ENCODE results near the gene STX12. TPM values are rescaled to one million over a fixed set of nuclear protein-coding genes. Genes with fewer than 3 reads are reported as not detected.
"Not testable (repeated sequence)": the region's sequence is repeated elsewhere in the genome, so short reads cannot be mapped to it uniquely, and the experiment has no call there.

STX12 gene
- total RNA-seq, 4 donors from 2014 or later: 58.7 to 115 (median 69.8) TPM

DNA sequence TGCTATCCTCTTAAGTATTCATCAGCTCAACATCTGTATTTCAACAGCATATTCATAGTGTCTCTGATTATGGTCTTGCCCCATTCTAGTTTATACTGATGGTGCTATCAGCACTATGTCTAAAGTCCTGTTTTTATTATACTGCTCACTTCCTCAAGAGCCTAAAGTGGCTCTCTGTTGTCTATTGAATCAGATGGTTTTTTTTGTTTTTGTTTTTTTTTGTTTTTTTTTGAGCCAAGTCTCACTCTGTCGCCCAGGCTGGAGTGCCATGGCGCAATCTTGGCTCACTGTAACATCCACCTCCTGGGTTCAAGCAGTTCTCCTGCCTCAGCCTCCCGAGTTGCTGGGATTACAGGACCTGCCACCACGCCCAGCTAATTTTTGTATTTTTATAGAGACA lies 6.1 kb downstream of the STX12 start:
- WGBS, 2 donors: 79 to 81% methylated on average over 4 of the region's 4 CpGs
- intact Hi-C loops (cut with DNase I; ENCODE audit: low total_unique reads): no loop called here
- no peak for DNase-seq (ENCODE audit: low spot score in 2 of 2)
- TF ChIP-seq, protein P1, sequence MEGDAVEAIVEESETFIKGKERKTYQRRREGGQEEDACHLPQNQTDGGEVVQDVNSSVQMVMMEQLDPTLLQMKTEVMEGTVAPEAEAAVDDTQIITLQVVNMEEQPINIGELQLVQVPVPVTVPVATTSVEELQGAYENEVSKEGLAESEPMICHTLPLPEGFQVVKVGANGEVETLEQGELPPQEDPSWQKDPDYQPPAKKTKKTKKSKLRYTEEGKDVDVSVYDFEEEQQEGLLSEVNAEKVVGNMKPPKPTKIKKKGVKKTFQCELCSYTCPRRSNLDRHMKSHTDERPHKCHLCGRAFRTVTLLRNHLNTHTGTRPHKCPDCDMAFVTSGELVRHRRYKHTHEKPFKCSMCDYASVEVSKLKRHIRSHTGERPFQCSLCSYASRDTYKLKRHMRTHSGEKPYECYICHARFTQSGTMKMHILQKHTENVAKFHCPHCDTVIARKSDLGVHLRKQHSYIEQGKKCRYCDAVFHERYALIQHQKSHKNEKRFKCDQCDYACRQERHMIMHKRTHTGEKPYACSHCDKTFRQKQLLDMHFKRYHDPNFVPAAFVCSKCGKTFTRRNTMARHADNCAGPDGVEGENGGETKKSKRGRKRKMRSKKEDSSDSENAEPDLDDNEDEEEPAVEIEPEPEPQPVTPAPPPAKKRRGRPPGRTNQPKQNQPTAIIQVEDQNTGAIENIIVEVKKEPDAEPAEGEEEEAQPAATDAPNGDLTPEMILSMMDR (IDR thresholded peaks at IDR 0.05): no peak
- no peak for TF ChIP-seq POLR2A (IDR thresholded peaks at IDR 0.05)
- H3K4me3 ChIP-seq (ENCODE audit: low read depth, poor library complexity, severe bottlenecking): no peak overlapping the region

DNA sequence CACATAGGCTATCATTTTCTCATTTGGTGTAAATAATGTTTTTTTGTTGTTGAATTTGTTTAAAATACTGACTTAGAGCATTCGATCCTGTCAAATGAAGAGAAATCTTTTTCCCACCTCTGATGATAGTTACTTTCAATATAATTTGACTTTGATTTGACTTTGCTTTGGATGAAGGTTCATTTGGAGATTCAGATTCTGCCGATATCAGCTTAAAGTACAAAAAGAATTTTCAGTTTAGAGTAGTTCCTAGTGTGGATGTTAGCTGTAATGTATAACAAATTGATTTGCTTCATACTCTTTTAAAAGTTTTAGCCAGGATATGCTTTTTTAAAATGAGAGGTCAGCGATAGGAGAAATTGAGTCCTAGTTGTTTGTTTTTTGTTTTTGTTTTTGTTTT lies 9.9 kb downstream of the STX12 start:
- TF ChIP-seq POLR2A (IDR thresholded peaks at IDR 0.05): no peak
- TF ChIP-seq, protein P1 (IDR thresholded peaks at IDR 0.05): no peak
- DNase-seq (ENCODE audit: low spot score in 2 of 2): no peak
- intact Hi-C loops (cut with DNase I; ENCODE audit: low total_unique reads): no loop called here
- 95% methylated on average over 3 of the region's 3 CpGs for WGBS, 2 donors
- H3K4me3 ChIP-seq (ENCODE audit: low read depth, poor library complexity, severe bottlenecking): no peak overlapping the region

- TF ChIP-seq POLR2A (IDR thresholded peaks at IDR 0.05): no peak
- intact Hi-C loops (cut with DNase I; ENCODE audit: low total_unique reads): no loop called here
- DNase-seq (ENCODE audit: low spot score in 2 of 2): no peak
- 93 to 100% methylated on average over 1 of the region's 1 CpG for WGBS, 2 donors
- no peak overlapping the region for H3K4me3 ChIP-seq (ENCODE audit: low read depth, poor library complexity, severe bottlenecking)
Measured at GRCh38 chr1:27784700-27785099, 11.7 kb downstream of the STX12 start.

GRCh38 chr1:27785781-27786455 lies 12.9 kb downstream of the STX12 start:
- no peak overlapping the region for H3K4me3 ChIP-seq (ENCODE audit: low read depth, poor library complexity, severe bottlenecking)
- TF ChIP-seq POLR2A (IDR thresholded peaks at IDR 0.05): no peak
- TF ChIP-seq, protein P1 (IDR thresholded peaks at IDR 0.05): no peak
- intact Hi-C loops (cut with DNase I; ENCODE audit: low total_unique reads): no loop called here
- DNase-seq (ENCODE audit: low spot score in 2 of 2): no peak

DNA sequence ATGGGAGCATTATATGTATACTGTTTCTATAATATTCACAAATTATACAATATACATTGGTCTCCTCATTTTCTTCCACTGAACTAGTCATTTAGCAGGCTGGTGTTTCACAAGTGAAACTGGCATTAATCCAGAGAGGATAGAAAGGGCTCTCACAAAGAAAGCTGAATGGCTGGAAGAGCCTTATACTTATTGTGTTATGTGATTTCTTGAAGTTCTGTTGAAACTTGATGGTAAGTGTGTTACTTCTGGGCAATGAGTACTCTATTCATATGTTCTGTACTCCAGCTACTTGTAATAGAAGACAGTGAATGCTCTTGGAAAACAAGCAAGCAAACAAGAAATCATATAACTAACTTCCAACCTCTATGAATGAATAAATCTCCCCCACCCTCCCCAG lies 14.9 kb downstream of the STX12 start:
- DNase-seq (ENCODE audit: low spot score in 2 of 2): no peak
- no peak overlapping the region for H3K4me3 ChIP-seq (ENCODE audit: low read depth, poor library complexity, severe bottlenecking)
- intact Hi-C loops (cut with DNase I; ENCODE audit: low total_unique reads): no loop called here
- TF ChIP-seq, protein P1 (IDR thresholded peaks at IDR 0.05): no peak
- no peak for TF ChIP-seq POLR2A (IDR thresholded peaks at IDR 0.05)

DNA sequence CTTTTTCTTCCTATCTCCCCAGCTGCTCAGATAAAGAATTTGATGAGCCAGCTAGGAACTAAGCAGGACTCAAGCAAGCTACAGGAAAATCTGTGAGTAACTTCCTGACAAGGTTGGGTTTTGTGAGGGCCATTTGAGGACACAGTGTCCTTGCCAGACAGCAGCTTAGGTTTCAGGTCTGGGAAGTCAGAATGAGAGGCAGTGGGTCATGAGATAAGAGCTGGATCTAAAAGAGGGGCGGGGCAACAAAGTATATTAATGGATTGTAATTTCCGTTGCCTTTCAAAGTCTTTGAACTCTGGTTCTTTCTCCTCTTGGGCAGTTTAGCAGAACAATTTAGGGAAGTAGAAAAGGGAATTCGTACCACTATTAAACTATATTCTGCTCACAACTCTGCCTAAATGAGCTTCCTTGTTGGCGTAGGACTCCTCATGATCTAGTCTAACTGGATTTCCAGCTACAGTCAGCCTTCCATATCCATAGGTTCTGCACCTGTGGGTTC lies 16.6 kb downstream of the STX12 start:
- H3K4me3 ChIP-seq (ENCODE audit: low read depth, poor library complexity, severe bottlenecking): no peak overlapping the region
- DNase-seq (ENCODE audit: low spot score in 2 of 2): no peak
- intact Hi-C loops (cut with DNase I; ENCODE audit: low total_unique reads): no loop called here
- TF ChIP-seq, protein P1 (IDR thresholded peaks at IDR 0.05): no peak
- TF ChIP-seq POLR2A (IDR thresholded peaks at IDR 0.05): no peak
- 51 to 67% methylated on average over 4 of the region's 4 CpGs for WGBS, 2 donors

GRCh38 chr1:27790270-27790669 lies 17.3 kb downstream of the STX12 start:
- DNase-seq (ENCODE audit: low spot score in 2 of 2); intact Hi-C loops (cut with DNase I; ENCODE audit: low total_unique reads); H3K4me3 ChIP-seq (ENCODE audit: low read depth, poor library complexity, severe bottlenecking): not testable (repeated sequence)
- 92 to 94% methylated on average over 3 of the region's 3 CpGs for WGBS, 2 donors

All from lower leg skin (tissue), 4 donors.